Ishikawa (cell line): ENCODE measurements around the gene LRRC72.

Source experiments
- CREB1 ChIP-seq: IDR thresholded peaks from 2 replicates; pipeline ENCODE4 v1.6.1; 2012; ENCODE audit warnings: low read depth
- TAF1 ChIP-seq: IDR thresholded peaks from 2 replicates; pipeline ENCODE4 v1.6.1; 2012; ENCODE audit warnings: low read depth, mild to moderate bottlenecking
- YY1 ChIP-seq: IDR thresholded peaks from 2 replicates; pipeline ENCODE4 v1.6.1; 2012; ENCODE audit warnings: low read depth

DNA sequence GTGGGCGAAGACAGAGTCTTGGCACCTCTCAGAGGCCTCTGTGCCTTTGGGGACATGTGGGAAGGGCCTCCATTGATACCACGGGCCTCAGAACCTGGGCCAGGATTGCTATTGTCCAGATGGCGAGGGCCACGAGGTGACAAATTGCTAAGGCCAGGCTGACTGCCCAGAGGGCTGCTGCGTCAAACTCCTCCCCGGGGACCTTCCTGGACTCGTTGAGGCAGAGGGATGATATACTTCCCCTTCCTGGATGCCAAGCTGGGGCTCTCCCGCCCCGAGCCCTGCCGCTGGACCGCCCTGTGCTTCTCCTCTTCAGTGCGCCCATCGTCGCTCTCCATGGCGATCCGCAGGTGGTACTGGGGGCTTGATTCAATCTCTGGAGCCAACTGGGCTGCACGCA lies 58.9 kb downstream of the LRRC72 start:
- no peak for TF ChIP-seq TAF1
- TF ChIP-seq YY1 = no peak
- TF ChIP-seq CREB1 = no peak
